ENCODE measurements around the gene RABAC1. TPM values are rescaled to one million over a fixed set of nuclear protein-coding genes. Genes with fewer than 3 reads are reported as not detected.

RABAC1 gene
- total and polyA plus RNA-seq, 2 of the 13 experiments (the other 11 are each of a cell fraction or from before 2014, with no cell fraction given) = 37.4 to 74.0 TPM

DNA sequence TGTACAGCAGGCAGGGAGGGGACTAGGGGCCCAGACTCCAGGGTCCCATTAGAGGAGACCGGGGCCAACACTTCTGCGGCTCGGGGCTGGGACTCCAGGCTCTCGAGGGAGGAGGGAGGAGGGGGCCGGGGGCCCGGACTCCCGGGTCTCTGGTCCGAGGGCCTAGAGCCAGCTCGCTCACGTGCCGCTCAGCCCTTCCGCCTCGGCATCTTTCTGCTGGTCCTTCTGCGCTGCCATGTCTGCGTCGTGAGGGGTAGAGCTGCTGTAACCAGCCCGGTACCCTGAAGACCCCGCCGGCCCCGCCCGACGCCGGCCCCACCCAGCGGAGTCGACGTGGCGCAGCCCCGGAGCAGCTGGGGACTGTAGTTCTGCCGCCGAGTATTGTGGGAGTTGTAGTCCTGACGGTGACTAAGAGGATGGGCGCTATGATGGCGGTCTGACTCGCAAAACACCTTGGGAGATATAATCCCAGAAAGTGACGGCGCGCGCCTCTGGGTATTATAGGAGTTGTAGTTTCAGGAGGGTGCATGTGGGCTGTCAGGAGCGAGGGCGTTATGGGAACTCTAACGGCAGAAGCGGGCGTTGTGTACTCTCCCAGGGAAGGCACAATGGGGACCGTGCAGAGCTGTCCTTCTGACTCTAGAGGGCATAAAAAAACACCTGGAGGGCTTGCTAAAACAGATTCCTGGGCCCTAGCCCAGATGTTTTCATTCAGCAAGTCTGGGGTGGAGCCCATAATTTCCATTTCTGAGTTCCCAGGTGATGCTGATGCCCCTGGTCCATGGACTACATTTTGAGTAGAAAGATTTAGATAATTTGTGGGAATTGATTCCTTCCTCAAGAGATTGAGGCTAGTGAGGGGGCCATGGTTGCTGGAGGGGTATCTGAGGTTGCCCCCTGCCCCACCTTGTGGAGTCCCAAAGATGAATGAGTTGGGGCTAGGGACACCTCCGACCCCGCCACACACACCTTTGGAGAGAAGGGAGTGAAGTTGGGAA lies at the start of gene RABAC1 (continued):
- TF ChIP-seq RXRB (CRISPR knock-in tag; IDR thresholded peaks at IDR 0.05; ENCODE audit: borderline replicate concordance) (0 out of 2 replicates have a peak, but pooled peaks have one; percentile 37), ZNF792 (CRISPR knock-in tag; IDR thresholded peaks at IDR 0.05) (no peak), ZNF225 (CRISPR knock-in tag; IDR thresholded peaks at IDR 0.05) (0 out of 2 replicates have a peak, but pooled peaks have one; percentile 12), HNRNPL (IDR thresholded peaks at IDR 0.05; ENCODE audit: low read depth, low read length) (no peak), POGZ (CRISPR knock-in tag; IDR thresholded peaks at IDR 0.05) (0 out of 2 replicates have a peak, but pooled peaks have one; percentile 44), MIXL1 (CRISPR knock-in tag; IDR thresholded peaks at IDR 0.05) (no peak), PHF21A (CRISPR knock-in tag; IDR thresholded peaks at IDR 0.05) (no peak; the same call in 1 of the 2 replicates), HMGA1 (CRISPR knock-in tag; conservative IDR thresholded peaks at IDR 0.05) (no peak), ZNF747 (CRISPR knock-in tag; IDR thresholded peaks at IDR 0.05; ENCODE audit: borderline replicate concordance) (no peak), ZNF337 (CRISPR knock-in tag; IDR thresholded peaks at IDR 0.05; ENCODE audit: borderline replicate concordance, low read depth) (no peak), ZHX2 (IDR thresholded peaks at IDR 0.05; ENCODE audit: low read depth) (peak; percentile 41; the same call in 1 of the 2 replicates), ZHX2 (CRISPR knock-in tag; IDR thresholded peaks at IDR 0.05; ENCODE audit: borderline replicate concordance) (no peak), ZNF296 (CRISPR knock-in tag; conservative IDR thresholded peaks at IDR 0.05) (no peak), GABPB1 (CRISPR knock-in tag; IDR thresholded peaks at IDR 0.05) (peak; percentile 90), ZFP91 (CRISPR knock-in tag; IDR thresholded peaks at IDR 0.05; ENCODE audit: borderline replicate concordance) (peak; percentile 35; the same call in 1 of the 2 replicates), ZKSCAN8 (CRISPR knock-in tag; IDR thresholded peaks at IDR 0.05; ENCODE audit: borderline replicate concordance) (no peak), BCL3 (CRISPR knock-in tag; IDR thresholded peaks at IDR 0.05) (0 out of 2 replicates have a peak, but pooled peaks have one; percentile 4)
- TF ChIP-seq, protein P1, sequence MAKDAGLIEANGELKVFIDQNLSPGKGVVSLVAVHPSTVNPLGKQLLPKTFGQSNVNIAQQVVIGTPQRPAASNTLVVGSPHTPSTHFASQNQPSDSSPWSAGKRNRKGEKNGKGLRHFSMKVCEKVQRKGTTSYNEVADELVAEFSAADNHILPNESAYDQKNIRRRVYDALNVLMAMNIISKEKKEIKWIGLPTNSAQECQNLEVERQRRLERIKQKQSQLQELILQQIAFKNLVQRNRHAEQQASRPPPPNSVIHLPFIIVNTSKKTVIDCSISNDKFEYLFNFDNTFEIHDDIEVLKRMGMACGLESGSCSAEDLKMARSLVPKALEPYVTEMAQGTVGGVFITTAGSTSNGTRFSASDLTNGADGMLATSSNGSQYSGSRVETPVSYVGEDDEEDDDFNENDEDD (CRISPR knock-in tag; IDR thresholded peaks at IDR 0.05; ENCODE audit: borderline replicate concordance) = no peak; the same call in 1 of the 2 replicates

Measured in HepG2 (cell line).